HG03432 (cell line): Measurements from ENCODE around the gene SS18L1.
"Not testable (repeated sequence)": the region's sequence is repeated elsewhere in the genome, so short reads cannot be mapped to it uniquely, and the experiment has no call there.

ENCODE experiments used
- ATAC-seq: cut with Tn5 transposase; IDR thresholded peaks from one replicate; pipeline ENCODE4 v1.9.1; 2021; ENCODE audit warnings: mild to moderate bottlenecking, moderate library complexity; ENCODE audit not compliant: unreplicated experiment

SS18L1 gene

GRCh38 chr20:62136283-62137091 is 7.1 kb upstream of the SS18L1 start:
- ATAC-seq = no peak

- ATAC-seq = no peak
These were observed 6.5 kb upstream of the SS18L1 start for GRCh38 chr20:62137092-62137384.

DNA sequence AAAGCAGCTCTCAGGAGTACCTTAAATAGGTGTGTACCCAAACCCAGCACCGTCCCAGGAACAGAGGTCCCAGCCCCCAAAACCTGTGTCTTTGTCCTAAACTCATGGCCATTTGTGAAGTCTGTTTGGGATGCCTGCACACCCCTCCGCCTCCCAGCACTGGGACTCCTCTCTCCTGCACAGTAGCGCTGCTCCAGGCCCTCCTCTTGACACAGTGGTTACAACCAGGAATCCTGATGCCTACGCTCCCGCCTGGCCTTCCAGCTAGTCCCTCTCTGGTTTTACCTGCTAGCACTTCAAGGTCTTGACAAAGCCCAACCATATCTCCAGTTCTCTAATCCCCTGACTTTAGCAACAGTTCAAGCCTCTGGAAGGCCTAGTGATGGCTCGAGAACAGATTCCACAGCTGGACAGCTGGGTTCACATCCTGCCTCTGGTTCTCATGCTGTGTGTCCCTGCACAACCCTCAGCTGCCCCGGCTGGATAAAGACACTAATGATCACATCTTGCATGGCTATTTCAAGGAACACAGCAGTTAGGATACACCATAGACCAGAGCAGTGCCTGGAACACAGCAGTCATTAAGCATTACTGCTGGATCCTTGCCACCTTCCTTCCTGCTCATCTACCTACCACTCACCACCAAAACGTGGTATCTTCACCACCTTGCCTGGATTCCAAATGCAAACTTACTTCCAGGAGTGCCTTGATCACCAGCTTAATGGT is 5.9 kb upstream of the SS18L1 start:
- no peak for ATAC-seq

- no peak for ATAC-seq
These were observed 5.4 kb upstream of the SS18L1 start for GRCh38 chr20:62138204-62138543.

GRCh38 chr20:62138912-62139311 is 4.7 kb upstream of the SS18L1 start:
- ATAC-seq = no peak

DNA sequence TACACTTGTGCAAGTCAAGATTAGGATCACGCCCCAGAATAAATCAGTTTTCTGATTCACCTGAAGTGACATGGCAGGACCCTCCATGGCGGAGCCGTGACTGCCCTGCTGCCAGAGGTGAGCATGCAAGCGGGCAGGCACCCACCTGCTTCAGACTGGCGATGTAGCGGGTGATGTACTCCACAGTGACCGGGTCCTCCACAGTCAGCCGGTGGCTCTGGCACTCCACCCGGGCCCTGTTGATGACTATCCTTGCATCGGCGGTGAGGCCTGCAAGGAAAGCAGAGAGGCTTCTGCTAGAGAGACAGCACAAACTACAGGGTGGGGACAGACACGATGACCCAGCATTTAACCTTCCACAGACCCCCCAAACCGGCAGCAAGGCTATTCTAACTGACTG is 3.9 kb upstream of the SS18L1 start:
- no peak for ATAC-seq

GRCh38 chr20:62141043-62141396 is 2.5 kb upstream of the SS18L1 start:
- no peak for ATAC-seq

DNA sequence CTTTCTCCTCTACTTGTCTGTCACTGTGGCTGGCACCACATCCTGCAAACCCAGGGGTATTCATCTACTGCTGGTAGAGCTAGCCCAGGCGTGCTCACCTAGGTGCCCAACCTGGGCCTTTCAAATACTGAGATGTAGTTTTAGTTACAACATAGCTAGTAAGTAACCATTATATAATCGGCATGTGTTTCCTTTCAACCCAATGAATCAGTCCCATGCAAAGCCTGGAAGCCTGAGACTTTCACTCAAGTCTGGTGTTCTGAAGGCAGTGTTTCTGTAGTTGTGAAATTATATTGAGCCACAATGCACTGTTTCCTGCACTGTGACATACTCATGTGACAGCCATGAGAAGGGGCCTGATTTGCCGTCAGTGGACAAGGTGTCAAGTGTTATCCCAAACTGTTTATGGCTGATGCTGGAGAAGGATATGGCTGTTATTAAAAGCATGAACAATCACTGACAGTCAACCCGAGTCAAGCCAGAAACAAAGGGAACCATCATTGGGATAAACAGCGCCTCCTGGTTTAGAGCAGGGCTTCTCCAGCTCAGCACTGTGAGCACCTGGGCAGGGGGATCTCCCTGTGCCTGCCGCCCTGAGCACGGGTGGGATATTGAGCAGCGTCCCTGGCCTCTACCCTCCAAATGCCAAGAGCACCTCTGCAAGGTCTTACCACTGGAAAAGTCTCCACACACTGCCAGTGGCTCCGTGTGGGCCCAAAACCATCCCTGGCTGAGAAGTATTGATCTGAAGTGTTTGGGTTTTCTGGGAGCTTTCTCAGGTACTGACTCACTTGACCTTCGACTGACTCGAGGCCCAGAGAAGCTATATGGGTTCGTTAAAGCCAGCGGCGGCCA is 1.9 kb upstream of the SS18L1 start:
- ATAC-seq = no peak

DNA sequence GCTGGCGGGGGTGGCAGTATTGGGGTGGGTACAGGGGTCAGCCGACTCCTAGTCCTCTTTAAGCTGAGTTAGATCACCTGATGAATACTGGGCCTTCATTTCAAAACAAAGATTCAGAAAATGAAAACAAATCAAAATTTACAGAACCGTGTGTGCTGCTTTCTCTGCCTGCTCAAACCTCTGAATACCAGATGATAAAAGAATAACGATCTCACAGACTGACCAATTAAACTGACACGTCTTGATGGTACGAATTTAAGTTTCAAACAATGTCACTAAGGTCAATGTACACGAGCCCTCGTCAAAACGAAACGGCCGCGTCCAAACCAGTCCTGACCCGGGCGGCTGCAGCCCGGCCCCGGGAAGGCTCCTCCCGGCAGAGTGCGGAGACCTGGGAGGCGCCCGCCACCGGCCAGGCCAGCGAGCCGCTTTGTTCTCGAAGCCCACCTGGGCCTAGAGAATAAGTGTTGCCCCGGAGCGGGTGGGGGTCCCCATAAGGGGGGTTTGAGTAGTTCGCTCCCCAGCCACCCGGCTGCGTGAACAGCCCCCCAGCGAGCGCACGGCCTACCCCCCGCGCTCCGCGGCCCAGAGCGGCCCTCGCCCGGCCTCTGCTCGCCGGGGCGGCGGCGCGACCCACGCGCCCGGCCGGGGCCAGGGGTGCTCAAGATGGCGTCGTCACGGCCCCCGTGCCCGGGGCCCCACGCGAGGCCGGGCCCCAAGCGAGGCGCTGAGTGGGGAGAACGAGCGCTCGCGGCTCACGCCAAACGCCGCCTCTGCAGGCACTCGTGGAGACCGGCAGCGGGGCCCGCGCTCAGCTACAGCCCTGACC is 1.1 kb upstream of the SS18L1 start:
- peak; percentile 19 for ATAC-seq

GRCh38 chr20:62143957-62144825 is 622 bp downstream of the SS18L1 start:
- ATAC-seq = peak; percentile 37

- ATAC-seq = no peak
These were observed 2.1 kb downstream of the SS18L1 start for GRCh38 chr20:62145688-62146018.

DNA sequence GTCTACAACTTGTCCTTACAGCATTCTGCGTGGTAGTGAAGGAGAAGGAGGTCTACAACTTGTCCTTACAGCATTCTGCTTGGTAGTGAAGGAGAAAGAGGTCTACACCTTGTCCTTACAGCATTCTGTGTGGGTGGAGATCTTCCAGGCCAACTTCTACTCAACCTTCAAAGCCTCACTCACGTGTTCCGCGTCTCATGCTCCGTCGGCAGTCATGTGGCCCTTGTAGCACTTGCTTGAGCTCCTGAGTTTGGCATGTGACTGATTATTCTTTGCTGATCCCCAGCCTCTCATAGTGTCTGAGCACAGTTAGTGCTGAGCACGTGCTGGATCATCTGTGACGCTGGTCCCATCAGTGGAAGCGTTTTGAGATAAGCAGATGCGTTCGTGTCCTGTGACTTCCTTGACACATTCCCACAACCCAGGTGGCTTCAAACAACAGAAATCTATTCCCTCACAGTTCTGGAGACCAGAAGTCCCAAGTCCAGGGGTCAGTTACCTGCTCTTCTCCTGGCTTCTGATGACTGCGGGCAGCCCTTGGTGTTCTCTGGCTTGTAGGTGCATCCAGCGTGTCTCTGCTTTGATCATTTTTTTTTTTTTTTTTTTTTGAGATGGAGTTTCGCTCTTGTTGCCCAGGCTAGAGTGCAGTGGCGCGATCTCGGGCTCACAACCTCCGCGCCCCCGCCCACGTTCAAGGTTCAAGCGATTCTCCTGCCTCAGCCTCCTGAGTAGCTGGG is 2.6 kb downstream of the SS18L1 start:
- ATAC-seq = no peak

DNA sequence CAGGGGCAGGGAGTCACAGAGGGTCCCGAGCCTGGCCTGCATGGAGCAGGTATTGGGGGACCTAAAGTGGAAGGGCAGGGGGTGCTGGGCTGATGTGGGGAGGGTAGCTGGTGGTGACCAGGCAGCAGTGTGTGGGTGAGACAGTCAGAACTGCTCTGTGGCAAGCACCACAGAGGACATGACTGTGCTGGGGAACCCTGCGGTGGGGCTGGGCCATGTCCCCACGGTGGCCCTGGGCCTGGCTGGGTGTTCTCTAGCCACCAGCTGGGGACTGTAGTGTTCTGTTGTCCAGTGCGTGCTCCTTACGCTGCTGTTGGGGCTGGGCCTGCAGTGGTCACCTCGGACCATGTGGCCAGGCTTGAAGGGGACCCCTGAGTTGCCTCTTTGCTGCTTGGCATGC is 3.6 kb downstream of the SS18L1 start:
- ATAC-seq = no peak

- ATAC-seq = no peak
These were observed 4.0 kb downstream of the SS18L1 start for GRCh38 chr20:62147528-62147927.

DNA sequence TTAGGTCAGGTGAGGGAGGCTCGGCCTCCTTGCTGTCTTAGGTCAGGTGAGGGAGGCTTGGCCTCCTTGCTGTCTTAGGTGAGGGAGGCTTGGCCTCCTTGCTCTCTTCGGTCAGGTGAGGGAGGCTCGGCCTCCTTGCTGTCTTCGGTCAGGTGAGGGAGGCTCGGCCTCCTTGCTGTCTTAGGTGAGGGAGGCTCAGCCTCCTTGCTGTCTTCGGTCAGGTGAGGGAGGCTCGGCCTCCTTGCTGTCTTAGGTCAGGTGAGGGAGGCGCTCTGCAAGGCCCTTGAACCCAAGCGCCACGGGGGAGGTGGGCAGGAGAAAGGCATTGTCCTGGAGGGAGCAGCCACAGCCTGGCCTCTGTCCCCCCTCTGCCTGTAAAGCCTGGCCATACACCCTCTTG is 4.8 kb downstream of the SS18L1 start:
- ATAC-seq = not testable (repeated sequence)

DNA sequence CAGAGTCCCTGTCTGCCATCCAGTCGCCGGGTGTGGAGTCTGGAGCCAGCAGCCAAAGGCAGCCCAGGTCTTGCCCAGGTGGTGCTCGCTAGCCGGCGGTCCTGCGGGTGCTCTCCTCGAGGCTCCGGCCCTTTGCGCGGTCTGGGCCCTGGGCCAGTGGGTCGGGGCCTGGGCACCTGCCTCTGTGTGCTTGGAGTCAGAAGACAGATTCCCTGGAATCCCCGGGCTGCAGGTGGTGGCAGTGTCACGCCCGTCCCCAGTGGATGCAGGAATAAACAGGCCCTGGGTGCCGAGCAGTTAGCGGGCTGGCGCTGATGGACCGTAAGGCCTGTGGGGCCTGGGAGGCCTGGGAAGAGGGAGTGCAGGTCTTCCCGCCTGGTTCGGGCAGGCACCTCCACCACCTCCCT is 5.3 kb downstream of the SS18L1 start:
- ATAC-seq = no peak

DNA sequence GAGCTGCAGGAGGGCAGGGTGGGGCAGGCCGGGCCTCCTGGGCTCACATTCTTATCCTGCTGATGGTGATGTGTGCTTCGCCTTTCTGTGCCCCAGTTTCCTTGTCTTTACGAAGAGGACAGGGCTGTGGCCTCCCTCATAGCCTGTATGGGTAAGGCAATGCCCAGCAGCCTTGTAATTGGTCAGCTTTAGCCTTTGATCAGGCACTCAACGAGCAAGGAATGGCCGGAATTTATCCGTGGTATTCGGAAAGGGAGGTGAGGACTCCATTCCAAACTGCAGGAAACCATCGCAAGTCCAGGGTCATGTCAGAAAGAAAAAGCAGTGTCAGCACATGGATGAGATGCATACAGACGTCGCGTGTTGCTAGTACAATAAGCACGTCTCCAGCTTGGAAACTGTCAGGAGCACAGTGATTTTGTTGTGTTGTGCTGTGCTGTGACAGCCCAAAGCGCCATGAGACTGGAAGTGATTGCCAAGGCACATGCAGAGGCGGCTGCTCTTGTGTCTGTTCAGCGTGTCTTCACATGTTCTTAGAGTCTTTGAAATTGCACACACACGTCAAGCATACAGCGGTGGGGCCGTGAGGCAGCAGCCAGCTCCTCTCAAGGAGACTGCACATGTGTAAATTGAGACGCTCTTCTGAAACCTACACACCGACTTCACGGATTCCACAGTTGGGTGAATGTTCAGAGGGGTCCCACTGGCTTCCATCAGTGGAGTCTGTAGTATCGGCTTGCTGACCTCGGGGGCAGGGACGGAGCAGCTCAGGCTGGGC is 6.2 kb downstream of the SS18L1 start:
- no peak for ATAC-seq

DNA sequence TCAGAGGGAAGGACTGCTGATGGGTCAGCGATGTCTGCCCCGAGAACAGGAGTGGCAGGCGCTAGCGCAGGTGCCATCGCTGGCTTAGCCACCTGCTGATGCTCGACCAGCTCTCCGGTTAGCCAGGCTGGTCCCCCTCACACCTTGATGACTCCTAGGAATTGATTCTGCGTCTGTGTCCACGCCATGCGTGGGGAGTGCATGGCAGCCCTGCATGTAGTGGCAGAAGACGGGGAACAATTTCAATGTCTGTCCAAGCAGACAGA is 6.7 kb downstream of the SS18L1 start:
- ATAC-seq = no peak

DNA sequence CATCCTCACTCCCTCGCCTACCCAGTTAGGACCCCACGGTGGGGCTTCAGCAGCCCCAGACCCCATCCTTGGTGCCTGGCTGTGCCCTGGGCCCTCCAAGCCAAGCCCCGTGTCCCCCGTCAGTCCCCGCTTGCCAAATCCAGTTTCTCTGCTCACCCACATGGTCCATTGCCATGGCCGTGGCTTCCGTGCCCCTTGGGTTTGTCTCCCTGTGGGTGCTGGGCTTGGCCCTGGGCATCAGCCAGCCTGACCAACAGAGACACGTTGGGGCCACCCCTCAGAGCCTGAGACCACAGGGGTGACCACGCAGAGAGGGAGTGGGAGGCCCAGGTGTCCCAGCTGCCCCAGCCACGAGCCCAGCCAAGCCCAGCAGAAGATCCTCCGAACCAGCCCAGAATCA is 7.7 kb downstream of the SS18L1 start:
- no peak for ATAC-seq
